ENCODE data around the gene MUC21. TPM values are rescaled to one million over a fixed set of nuclear protein-coding genes. Genes with fewer than 3 reads are reported as not detected.

MUC21 gene
- total RNA-seq, 3 donors from 2014 or later (not counting 1 experiment from before 2014, with no cell fraction given): not detected

- intact Hi-C loops (cut with micrococcal nuclease): no loop called here
- H3K27ac ChIP-seq (ENCODE audit: low read length): no peak overlapping the region
- Mint-ChIP-seq H3K4me3 (no peak overlapping the region), H3K27ac (no peak overlapping the region), H3K27me3 (ENCODE audit: low read depth in 2 of 2) (peaks cover 27 to 54% of the 10 kb centered on the region in 2 donors), H3K36me3 (no peaks in the 10 kb centered on the region), H3K9me3 (no peaks in the 10 kb centered on the region), H3K4me1 (peaks cover 3 to 4% of the 10 kb centered on the region in 2 donors)
- peaks cover under 1% of the 10 kb centered on the region for H3K4me1 ChIP-seq (ENCODE audit: control insufficient read depth, insufficient read depth, low read length)
- WGBS (ENCODE audit: insufficient coverage): 95% methylated on average over 4 of the region's 5 CpGs
- no peak overlapping the region for H3K4me3 ChIP-seq (ENCODE audit: low read length)
- no peaks in the 10 kb centered on the region for H3K27me3 ChIP-seq (ENCODE audit: control insufficient read depth, insufficient read depth, low read length)
- no peak for ATAC-seq
- no peaks in the 10 kb centered on the region for H3K9me3 ChIP-seq (ENCODE audit: control insufficient read depth, insufficient read depth, low read length)
- no peak for DNase-seq
- no peaks in the 10 kb centered on the region for H3K36me3 ChIP-seq (ENCODE audit: control insufficient read depth, insufficient read depth, low read length)
- TF ChIP-seq, protein P1, sequence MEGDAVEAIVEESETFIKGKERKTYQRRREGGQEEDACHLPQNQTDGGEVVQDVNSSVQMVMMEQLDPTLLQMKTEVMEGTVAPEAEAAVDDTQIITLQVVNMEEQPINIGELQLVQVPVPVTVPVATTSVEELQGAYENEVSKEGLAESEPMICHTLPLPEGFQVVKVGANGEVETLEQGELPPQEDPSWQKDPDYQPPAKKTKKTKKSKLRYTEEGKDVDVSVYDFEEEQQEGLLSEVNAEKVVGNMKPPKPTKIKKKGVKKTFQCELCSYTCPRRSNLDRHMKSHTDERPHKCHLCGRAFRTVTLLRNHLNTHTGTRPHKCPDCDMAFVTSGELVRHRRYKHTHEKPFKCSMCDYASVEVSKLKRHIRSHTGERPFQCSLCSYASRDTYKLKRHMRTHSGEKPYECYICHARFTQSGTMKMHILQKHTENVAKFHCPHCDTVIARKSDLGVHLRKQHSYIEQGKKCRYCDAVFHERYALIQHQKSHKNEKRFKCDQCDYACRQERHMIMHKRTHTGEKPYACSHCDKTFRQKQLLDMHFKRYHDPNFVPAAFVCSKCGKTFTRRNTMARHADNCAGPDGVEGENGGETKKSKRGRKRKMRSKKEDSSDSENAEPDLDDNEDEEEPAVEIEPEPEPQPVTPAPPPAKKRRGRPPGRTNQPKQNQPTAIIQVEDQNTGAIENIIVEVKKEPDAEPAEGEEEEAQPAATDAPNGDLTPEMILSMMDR (IDR thresholded peaks at IDR 0.05): no peak
These were observed 12.6 kb upstream of the MUC21 start for GRCh38 chr6:30970946-30971345.

GRCh38 chr6:30972816-30973215, 10.7 kb upstream of the MUC21 start:
- no peak for DNase-seq
- Histone ChIP-seq H3K27ac (ENCODE audit: low read length) (no peak overlapping the region), H3K4me1 (ENCODE audit: control insufficient read depth, insufficient read depth, low read length) (no peaks in the 10 kb centered on the region), H3K36me3 (ENCODE audit: control insufficient read depth, insufficient read depth, low read length) (no peaks in the 10 kb centered on the region), H3K27me3 (ENCODE audit: control insufficient read depth, insufficient read depth, low read length) (no peaks in the 10 kb centered on the region), H3K4me3 (ENCODE audit: low read length) (no peak overlapping the region), H3K9me3 (ENCODE audit: control insufficient read depth, insufficient read depth, low read length) (no peaks in the 10 kb centered on the region)
- intact Hi-C loops (cut with micrococcal nuclease): no loop called here
- Mint-ChIP-seq H3K4me3 (no peak overlapping the region), H3K36me3 (no peaks in the 10 kb centered on the region), H3K9me3 (no peaks in the 10 kb centered on the region), H3K27me3 (ENCODE audit: low read depth in 2 of 2) (peaks cover 24 to 50% of the 10 kb centered on the region in 2 donors), H3K4me1 (no peaks in the 10 kb centered on the region), H3K27ac (no peak overlapping the region)
- TF ChIP-seq, protein P1 (IDR thresholded peaks at IDR 0.05): no peak
- ATAC-seq: no peak
- 92% methylated on average over 4 of the region's 4 CpGs for WGBS (ENCODE audit: insufficient coverage)

- no peak overlapping the region for H3K27ac ChIP-seq (ENCODE audit: low read length)
These were observed 8.8 kb upstream of the MUC21 start for GRCh38 chr6:30974490-30975252.

More at GRCh38 chr6:30974490-30975252, 8.8 kb upstream of the MUC21 start:
- Mint-ChIP-seq H3K4me3 (no peak overlapping the region), H3K27me3 (ENCODE audit: low read depth in 2 of 2) (peaks cover 26 to 66% of the 10 kb centered on the region in 2 donors), H3K9me3 (no peaks in the 10 kb centered on the region), H3K4me1 (no peaks in the 10 kb centered on the region), H3K36me3 (no peaks in the 10 kb centered on the region), H3K27ac (no peak overlapping the region)
- no peak overlapping the region for H3K4me3 ChIP-seq (ENCODE audit: low read length)
- TF ChIP-seq, protein P1 (IDR thresholded peaks at IDR 0.05): no peak
- no peaks in the 10 kb centered on the region for H3K4me1 ChIP-seq (ENCODE audit: control insufficient read depth, insufficient read depth, low read length)
- no peaks in the 10 kb centered on the region for H3K36me3 ChIP-seq (ENCODE audit: control insufficient read depth, insufficient read depth, low read length)
- H3K9me3 ChIP-seq (ENCODE audit: control insufficient read depth, insufficient read depth, low read length): no peaks in the 10 kb centered on the region
- WGBS (ENCODE audit: insufficient coverage): 91% methylated on average over 4 of the region's 4 CpGs
- ATAC-seq: no peak
- DNase-seq: no peak
- intact Hi-C loops (cut with micrococcal nuclease): no loop called here
- H3K27me3 ChIP-seq (ENCODE audit: control insufficient read depth, insufficient read depth, low read length): no peaks in the 10 kb centered on the region
